HG03097 (cell line): Measurements from ENCODE around the gene ZFYVE9.

ENCODE experiments used
- ATAC-seq: cut with Tn5 transposase; IDR thresholded peaks from one replicate; pipeline ENCODE4 v1.9.1; 2021; ENCODE audit not compliant: unreplicated experiment, low FRiP score

The ZFYVE9 gene

GRCh38 chr1:52332411-52332810, 190.5 kb downstream of the ZFYVE9 start:
- no peak for ATAC-seq

- ATAC-seq = no peak
Observed at GRCh38 chr1:52334906-52335528, 193.1 kb downstream of the ZFYVE9 start.

GRCh38 chr1:52337439-52337838, 195.6 kb downstream of the ZFYVE9 start:
- ATAC-seq = no peak

- no peak for ATAC-seq
Observed at GRCh38 chr1:52341655-52342260, 199.9 kb downstream of the ZFYVE9 start.

- ATAC-seq = no peak
Observed at GRCh38 chr1:52343979-52344378, 202.1 kb downstream of the ZFYVE9 start.

GRCh38 chr1:52345252-52345651, 203.4 kb downstream of the ZFYVE9 start:
- no peak for ATAC-seq

- no peak for ATAC-seq
Observed at GRCh38 chr1:52346653-52347052, 204.8 kb downstream of the ZFYVE9 start.

- ATAC-seq = no peak
Observed at GRCh38 chr1:52348704-52349300, 206.9 kb downstream of the ZFYVE9 start.

GRCh38 chr1:52352690-52353089, 210.8 kb downstream of the ZFYVE9 start:
- no peak for ATAC-seq

GRCh38 chr1:52355436-52355835, 213.5 kb downstream of the ZFYVE9 start:
- ATAC-seq = no peak

GRCh38 chr1:52355847-52356505, 214.1 kb downstream of the ZFYVE9 start:
- ATAC-seq = no peak

GRCh38 chr1:52356818-52357355, 215.0 kb downstream of the ZFYVE9 start:
- no peak for ATAC-seq

GRCh38 chr1:52357397-52357796, 215.5 kb downstream of the ZFYVE9 start:
- ATAC-seq = no peak

- no peak for ATAC-seq
Observed at GRCh38 chr1:52358851-52359497, 217.1 kb downstream of the ZFYVE9 start.

- ATAC-seq = no peak
Observed at GRCh38 chr1:52359676-52360594, 218.0 kb downstream of the ZFYVE9 start.

- no peak for ATAC-seq
Observed at GRCh38 chr1:52360595-52360968, 218.7 kb downstream of the ZFYVE9 start.

- no peak for ATAC-seq
Observed at GRCh38 chr1:52364235-52364839, 222.4 kb downstream of the ZFYVE9 start.

- no peak for ATAC-seq
Observed at GRCh38 chr1:52365071-52365745, 223.3 kb downstream of the ZFYVE9 start.
